ENCODE measurements around the gene MRPL30.
A peak's percentile ranks its signal among the peaks of the same experiment; 100 is the strongest.
"Not testable (repeated sequence)": the region's sequence is repeated elsewhere in the genome, so short reads cannot be mapped to it uniquely, and the experiment has no call there.

The MRPL30 gene

GRCh38 chr2:99180755-99181623, at the start of gene MRPL30, which contains the start of gene MITD1:
MRPL30 (plus strand) TSS chr2:99181184; CDS start chr2:99186204, 5,020 bp downstream.
MITD1 (minus strand) TSS chr2:99181058; CDS start chr2:99180981, 77 bp downstream.
- DNase-seq = peak; percentile 96

- not testable (repeated sequence) for DNase-seq
Measured at GRCh38 chr2:99135044-99135556, 45.9 kb upstream of the MRPL30 start.

- no peak for DNase-seq
Measured at GRCh38 chr2:99139003-99139402, 42.0 kb upstream of the MRPL30 start.

- DNase-seq = no peak
Measured at GRCh38 chr2:99140056-99140859, 40.7 kb upstream of the MRPL30 start.

- DNase-seq = peak; percentile 41
Measured at GRCh38 chr2:99140860-99141109, 40.2 kb upstream of the MRPL30 start.

GRCh38 chr2:99141110-99142108, 39.6 kb upstream of the MRPL30 start, which contains the start of gene C2orf15:
C2orf15 (plus strand) TSS chr2:99141707; CDS start chr2:99150559, 8,852 bp downstream.
- DNase-seq = peak; percentile 86

- DNase-seq = peak; percentile 93
Measured at GRCh38 chr2:99150706-99151105, 30.3 kb upstream of the MRPL30 start.

GRCh38 chr2:99152199-99152895, 28.6 kb upstream of the MRPL30 start:
- no peak for DNase-seq

GRCh38 chr2:99153921-99154604, 26.9 kb upstream of the MRPL30 start:
- DNase-seq = no peak

GRCh38 chr2:99154643-99155536, 26.1 kb upstream of the MRPL30 start, which contains the start of the genes LIPT1 and TSGA10:
LIPT1 (plus strand) TSS chr2:99154967; CDS start chr2:99161958, 6,991 bp downstream.
TSGA10 (minus strand) TSS chr2:99154942; CDS start chr2:99109439, 45,503 bp downstream.
- peak; percentile 87 for DNase-seq

GRCh38 chr2:99156891-99157290, 24.1 kb upstream of the MRPL30 start:
- DNase-seq = no peak

GRCh38 chr2:99158599-99158998, 22.4 kb upstream of the MRPL30 start:
- no peak for DNase-seq

GRCh38 chr2:99159594-99159993, 21.4 kb upstream of the MRPL30 start:
- DNase-seq = no peak

GRCh38 chr2:99166218-99166617, 14.8 kb upstream of the MRPL30 start:
- DNase-seq = no peak

GRCh38 chr2:99169534-99169933, 11.4 kb upstream of the MRPL30 start:
- DNase-seq = no peak

GRCh38 chr2:99171377-99172140, 9.4 kb upstream of the MRPL30 start:
- no peak for DNase-seq

- DNase-seq = no peak
Measured at GRCh38 chr2:99181624-99182000, 628 bp downstream of the MRPL30 start.

GRCh38 chr2:99183025-99183424, 2.0 kb downstream of the MRPL30 start:
- no peak for DNase-seq

GRCh38 chr2:99184811-99185210, 3.8 kb downstream of the MRPL30 start:
- DNase-seq = no peak
